GM20000 (cell line): Measurements from ENCODE around the gene UBR1.

Experiments used
- DNase-seq: peaks from one replicate; pipeline ENCODE4 v3.0.0; 2012; ENCODE audit warnings: low spot score
- TF ChIP-seq, protein P1 (sequence below): IDR thresholded peaks from 2 replicates; pipeline ENCODE4 v1.5.1; 2012; ENCODE audit warnings: mild to moderate bottlenecking, control low read depth; ENCODE audit errors: extremely low read depth, missing control alignments

UBR1 gene

DNA sequence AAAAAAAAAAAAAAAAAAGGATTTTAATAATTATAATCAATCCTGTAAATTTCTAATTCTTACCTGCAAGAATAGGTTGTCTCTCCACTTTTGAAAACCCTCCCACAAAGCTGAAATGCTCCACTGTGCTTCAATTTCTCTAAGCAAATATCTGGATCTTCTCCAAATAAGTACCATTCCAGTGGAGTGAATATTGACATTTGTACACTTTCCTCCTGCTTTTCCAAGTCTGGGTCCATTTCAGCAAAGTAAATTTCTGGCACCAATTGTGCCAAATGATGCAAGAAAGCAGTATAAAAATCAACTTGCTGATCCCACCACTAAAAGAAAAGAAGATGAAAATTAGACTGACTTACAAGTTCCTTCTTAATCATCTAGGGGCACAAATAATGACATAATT is 19.9 kb downstream of the UBR1 start:
- DNase-seq: no peak
- TF ChIP-seq, protein P1, sequence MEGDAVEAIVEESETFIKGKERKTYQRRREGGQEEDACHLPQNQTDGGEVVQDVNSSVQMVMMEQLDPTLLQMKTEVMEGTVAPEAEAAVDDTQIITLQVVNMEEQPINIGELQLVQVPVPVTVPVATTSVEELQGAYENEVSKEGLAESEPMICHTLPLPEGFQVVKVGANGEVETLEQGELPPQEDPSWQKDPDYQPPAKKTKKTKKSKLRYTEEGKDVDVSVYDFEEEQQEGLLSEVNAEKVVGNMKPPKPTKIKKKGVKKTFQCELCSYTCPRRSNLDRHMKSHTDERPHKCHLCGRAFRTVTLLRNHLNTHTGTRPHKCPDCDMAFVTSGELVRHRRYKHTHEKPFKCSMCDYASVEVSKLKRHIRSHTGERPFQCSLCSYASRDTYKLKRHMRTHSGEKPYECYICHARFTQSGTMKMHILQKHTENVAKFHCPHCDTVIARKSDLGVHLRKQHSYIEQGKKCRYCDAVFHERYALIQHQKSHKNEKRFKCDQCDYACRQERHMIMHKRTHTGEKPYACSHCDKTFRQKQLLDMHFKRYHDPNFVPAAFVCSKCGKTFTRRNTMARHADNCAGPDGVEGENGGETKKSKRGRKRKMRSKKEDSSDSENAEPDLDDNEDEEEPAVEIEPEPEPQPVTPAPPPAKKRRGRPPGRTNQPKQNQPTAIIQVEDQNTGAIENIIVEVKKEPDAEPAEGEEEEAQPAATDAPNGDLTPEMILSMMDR: no peak

DNA sequence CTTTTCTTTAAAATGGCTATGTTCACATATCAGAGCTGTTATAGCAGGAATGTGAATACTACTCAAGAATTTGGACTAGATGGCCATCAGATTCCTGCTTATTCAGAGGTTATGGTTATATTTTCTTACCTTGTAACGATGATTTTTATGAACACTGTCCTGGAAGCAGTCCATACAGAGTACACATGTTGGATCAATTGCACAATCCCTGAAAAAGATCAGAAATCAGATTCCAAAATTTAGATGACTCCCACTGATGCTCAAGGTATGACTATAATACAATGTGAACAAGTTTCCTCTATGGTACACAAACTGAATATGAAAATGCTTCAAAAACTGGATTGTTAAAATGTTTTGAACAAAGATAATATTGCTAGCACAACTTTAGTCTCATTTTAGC is 23.3 kb downstream of the UBR1 start:
- TF ChIP-seq, protein P1: no peak
- DNase-seq: no peak

DNA sequence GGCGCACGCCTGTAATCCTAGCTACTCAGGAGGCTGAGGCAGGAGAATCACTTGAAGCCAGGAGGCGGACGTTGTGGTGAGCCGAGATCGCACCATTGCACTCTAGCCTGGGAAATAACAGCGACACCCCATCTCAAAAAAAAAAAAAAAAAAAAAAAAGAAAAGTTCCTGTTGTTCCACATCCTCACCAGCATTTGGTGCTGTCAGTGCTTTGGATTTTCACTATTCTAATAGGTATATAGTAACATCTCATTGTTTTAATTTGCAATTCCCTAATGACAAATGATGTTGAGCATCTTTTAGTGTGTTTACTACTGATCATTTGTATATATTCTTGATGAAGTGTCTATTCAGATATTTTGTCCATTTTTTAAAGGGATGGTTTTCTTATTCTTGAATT is 24.6 kb downstream of the UBR1 start:
- TF ChIP-seq, protein P1: no peak

DNA sequence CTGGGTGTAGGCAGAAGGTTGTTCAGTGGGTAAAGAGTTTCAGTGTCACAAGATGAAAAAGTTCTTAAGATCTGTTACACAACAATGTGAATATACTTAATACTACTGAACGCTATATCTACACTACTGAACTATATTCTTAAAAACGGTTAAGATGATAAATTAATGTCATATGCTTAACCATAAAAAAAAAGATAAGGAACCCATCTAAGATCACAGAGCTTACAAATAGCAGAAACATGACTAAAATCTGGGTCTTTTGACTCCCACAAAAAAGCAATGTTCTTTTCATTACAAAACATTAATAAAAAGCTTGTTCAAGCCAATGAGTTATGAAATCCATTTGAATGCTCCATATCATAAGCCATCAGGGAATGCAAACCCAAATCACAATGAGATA is 34.4 kb downstream of the UBR1 start:
- TF ChIP-seq, protein P1: no peak
- no peak for DNase-seq

More for the DNA sequence above, 24.6 kb downstream of the UBR1 start:
- no peak for DNase-seq

GRCh38 chr15:43070893-43071292 is 34.9 kb downstream of the UBR1 start:
- no peak for DNase-seq
- TF ChIP-seq, protein P1: no peak

GRCh38 chr15:43070249-43070648 is 35.6 kb downstream of the UBR1 start:
- no peak for DNase-seq
- TF ChIP-seq, protein P1: no peak

DNA sequence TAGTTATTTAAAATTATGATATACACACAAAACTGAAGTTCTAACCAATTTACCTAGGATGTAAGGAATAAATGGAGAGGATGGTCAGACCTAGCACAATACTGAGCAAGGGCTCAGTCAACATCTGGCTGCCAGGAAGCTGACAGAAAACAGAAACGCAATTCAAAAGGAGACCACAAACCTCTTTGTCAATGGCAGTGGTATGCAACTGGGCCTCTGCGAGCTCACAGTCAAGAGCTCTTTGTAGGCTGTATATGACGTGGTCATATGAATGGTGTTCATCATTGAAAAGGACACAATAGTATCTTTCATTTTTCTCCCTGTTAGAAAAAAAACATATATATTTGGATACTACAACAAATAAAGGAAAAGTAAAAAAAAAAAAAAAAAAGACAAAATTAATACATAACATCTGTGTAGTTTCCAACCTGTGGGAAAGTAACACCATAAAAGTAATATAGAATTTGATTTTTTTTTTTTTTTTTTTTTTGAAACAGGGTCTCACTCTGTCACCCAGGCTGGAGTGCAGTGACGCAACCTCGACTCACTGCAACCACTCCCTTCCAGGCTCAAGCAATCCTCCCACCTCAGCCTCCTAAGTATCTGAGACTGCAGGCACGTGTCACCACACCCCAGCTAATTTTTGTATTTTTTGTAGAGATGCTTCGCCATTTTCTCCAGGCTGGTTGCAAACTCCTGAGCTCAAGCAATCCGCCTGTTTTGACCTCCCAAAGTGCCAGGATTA is 37.9 kb downstream of the UBR1 start:
- TF ChIP-seq, protein P1: no peak
- no peak for DNase-seq
